ENCODE results near the gene DUSP11.

DUSP11 gene

DNA sequence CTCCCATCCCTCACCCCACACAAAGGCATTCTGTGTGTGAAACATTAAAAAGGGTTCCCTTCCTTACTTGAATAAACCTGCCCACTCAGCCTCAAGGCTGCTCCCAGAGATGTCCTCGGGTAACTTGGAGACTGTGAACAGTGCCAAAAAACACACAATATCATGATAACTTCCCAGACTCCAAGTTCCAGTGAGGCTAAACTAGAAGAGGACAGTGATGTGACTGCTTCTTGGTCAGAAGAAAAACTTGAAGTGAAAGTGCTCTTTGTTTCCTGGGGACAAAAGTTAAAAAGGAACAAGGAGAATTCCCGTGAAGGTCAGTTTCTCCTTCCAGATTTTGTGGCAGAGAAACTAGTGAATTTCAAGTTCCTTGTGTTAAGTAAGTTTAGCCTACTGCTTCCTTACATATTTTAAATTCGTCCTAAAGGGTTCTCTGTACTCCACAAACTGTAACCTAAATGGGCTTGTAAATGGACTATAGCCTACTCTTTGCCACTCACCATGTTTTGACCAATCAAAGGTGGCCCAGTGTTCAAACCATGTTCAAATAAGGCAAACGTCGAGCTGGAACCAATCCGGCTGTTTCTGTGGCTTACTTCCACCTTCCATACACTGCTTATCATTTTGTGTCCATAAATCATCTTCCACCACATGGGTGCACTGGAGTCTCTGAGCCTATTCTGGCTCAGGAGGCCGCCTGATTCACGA is 63.2 kb downstream of the DUSP11 start:
- DNase-seq, result no peak

DNA sequence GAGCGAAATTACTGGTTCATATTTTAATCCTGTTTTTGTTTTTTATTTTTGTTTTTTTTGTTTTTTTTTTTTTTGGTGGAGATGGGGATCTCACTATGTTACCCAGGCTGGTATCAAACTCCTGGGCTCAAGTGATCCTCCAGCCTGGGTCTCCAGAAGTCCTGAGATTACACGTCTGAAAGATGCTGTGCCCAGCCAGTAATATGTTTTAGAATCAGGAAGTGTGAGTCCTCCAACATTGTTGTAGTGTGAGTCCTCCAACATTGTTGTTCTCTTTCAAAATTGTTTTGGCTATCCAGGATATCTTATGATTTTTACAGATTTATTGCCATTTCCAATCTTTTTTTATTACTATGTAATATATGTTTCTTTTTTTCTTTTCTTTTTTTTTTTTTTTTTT is 65.8 kb downstream of the DUSP11 start:
- DNase-seq, result no peak
